Measurements from ENCODE around the gene MYO3B.
A peak's percentile ranks its signal among the peaks of the same experiment; 100 is the strongest.
"Not testable (repeated sequence)": the region's sequence is repeated elsewhere in the genome, so short reads cannot be mapped to it uniquely, and the experiment has no call there.

Gene MYO3B

GRCh38 chr2:170386554-170386953 is 208.6 kb downstream of the MYO3B start:
- no peak for DNase-seq

DNA sequence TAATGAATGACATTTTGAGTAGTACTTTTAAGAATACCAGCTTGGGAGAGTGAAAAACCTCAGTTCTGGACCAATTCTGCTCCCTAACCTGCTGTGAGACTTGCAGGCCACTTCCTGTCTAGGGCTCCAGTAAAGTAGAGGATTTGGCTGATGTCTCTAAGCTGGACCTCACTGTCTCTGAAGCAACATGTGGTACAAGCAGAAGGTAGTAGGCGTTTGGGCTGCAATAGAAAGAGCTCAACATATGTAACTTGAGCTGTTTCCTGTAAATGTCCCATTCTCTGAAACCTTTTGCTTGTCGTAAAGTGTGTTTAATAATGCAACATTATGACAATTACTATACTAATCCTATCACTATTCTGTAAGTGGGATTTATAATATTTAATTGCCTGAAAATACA is 213.1 kb downstream of the MYO3B start:
- DNase-seq = no peak

GRCh38 chr2:170391697-170392096 is 213.8 kb downstream of the MYO3B start:
- no peak for DNase-seq

DNA sequence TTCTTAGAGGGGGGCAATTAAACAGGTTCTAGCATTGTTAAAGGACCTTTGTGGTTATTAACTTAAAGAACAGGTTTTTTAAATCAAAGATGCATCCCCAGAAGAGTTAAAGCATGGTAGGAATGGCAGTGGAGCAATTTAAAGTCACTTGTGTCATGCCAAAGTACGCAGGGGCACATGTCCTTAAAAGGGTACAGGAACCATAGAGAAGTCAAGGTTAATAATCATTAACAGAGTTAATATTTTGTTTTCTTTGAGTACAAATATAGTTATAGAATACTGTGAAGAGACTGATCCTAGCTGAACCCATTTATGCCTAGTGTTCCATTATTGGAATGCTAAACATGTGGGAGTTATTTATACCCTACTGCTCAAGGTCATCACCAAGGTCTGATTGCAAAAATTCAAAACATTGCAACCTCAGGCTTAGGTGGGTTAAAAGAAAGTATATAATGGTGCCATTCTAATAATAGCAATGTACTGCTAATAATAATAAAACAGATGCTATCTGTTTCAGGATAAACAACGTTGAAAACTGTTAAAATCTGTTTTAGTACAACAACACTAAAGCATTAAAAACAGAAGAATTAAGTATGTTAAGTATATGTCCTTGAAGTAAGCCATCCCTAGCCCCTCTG is 216.0 kb downstream of the MYO3B start:
- DNase-seq = no peak

- DNase-seq = no peak
Measured at GRCh38 chr2:170394641-170395387, 216.9 kb downstream of the MYO3B start.

DNA sequence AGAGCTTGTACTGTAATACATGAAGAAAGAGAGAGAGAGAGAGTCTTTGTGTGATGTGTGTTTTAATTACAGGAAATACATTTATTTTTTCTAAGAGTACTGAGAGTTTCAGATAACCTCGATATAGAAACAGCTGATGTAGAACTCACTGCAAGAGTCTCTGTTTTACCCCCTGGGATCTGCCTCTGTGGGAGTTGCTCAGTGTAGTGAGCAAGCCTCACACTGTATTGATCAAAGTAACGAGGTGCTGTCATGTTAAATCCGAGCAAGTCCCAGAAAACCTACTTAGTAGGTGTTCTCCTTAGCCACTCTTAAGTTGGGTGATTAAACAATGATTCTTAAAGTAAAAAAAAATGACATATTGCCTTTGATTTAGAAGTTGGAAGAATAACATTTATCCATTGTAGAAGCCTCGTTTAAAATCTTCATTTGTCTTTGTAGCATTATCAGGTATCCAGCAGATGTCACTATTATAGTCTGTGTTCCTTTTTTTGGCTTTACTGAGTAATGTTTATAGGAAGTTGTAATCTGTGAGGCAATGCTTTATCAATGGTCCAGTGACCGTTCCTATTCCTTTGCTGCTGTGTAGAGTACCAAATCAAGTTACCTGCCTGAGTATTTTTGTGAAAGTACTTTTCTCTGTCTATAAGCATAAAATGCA is 219.0 kb downstream of the MYO3B start:
- DNase-seq = no peak

DNA sequence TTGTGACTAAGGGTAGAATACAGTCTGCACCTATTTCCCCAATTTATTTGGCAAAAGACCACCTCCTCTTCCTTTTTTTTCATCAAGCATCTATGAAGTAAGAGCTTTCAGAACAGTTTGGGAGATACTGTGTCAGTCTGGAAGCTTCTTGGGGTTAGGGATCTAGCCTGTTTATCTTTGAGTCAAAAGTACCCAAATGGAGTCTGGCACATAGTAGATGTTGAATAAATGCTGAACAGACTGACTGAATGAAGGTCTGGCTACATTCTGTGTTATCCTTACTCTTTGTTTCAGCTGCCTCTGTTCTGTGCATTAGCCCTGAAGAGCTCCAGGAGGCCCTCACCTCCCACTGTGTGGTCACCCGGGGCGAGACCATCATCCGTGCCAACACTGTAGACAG is 223.2 kb downstream of the MYO3B start:
- no peak for DNase-seq

DNA sequence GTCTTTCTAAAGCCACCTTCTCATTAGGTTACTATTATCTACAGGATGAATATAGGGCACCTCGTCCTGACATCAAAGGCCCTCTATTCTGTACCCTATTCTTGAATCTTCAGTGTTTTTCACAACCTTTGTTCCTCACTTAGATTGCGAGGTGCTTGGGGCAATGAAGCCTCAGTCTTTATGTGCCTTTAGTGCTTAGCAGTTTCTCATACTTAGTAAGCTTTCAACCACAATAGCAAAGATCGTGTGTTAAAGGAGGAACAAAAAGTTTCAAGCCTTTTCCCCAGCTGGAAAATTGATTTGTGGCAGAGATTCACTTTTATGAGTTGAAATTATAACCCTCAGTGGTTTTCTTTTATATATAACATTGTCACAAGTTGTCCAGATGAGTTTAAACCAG is 226.9 kb downstream of the MYO3B start:
- no peak for DNase-seq

DNA sequence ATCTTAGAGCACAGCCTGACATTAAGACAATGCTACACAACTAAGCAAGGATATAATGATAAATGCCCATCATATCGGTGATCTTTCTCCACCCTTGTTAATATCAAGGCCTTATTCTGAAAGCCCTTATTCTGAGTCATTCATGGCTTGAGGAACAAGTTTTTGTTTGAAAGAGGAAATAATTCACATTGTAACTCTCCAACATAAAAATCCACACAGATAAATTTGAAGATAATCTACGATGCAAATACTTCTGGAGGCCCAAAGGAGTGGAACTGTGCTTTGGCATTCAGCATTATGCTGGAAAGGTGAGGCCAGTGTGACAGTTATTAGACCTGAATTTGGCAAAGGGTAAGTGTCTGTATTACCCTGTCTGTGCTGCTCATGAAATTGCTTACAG is 227.4 kb downstream of the MYO3B start:
- no peak for DNase-seq

DNA sequence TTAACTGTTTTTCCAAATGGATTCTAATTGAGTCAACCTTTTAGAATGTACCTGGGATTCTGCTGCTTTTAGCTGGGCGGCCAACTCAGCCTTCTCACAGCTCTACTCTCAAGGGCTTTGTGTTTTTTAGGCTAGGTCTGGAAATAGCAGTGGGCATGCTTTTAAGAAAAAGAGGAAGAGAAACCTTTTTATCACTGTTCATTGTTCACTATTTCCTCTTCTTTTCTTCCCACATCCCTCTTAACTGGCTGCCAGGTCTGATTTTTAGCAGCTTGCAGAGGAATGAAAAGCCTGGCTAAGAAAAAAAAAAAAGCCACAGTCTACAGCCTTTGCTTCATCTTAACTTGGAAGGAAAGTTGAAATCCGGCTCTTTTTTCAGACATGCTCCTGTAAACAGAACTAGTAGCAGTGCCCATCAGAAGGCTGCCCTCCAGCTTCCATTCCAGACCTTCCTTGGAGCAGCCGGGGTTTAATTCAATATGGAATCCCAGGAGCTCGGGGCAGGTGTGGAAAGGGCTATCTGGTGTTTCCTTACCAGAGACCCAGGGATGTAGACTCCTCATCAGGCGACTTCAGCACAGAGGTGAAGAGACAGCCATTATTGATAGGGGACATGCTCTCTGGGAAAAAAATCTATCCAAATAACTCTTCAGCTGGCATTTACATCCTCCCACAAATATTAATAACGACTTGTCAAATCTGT is 230.7 kb downstream of the MYO3B start:
- peak; percentile 16 to 18 for DNase-seq

DNA sequence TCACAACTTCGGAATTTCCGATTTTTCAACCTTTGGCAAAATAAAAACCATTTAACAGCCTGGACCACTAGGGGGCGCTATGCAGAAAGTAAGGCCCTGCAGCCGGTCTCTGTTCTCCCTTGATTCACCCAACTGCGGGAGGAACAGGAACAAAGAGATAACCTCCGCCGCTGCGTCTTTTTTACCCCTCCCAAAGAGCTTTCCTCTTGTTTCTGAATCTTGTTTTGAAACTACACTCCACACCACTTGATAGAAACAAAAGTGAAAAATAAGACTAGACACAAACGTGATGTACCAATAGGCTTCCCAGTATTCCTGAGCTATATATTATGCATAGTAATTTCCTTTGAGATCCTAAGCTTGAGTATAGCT is 231.2 kb downstream of the MYO3B start:
- peak; percentile 72 to 80 for DNase-seq

DNA sequence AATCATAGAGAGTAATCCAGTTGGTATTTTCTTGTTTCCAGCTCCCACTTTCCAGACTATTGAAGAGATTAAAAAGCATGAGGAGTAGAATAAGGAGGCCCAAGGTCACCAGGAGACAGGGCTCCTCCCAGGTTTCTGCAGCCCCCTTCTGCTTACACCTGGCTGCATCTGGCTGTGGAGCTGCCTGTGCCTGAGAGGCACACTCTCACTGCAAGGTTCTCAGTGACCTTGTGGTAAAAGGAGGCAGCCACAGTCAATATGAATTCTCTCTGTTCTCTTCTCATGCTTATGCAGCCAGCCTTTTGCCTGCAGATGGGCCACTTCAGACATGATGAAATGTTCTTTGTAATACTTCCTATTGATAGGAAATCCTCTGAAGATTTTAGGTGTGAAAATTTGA is 233.7 kb downstream of the MYO3B start:
- DNase-seq = no peak

- no peak for DNase-seq
Measured at GRCh38 chr2:170420961-170421687, 243.2 kb downstream of the MYO3B start.

GRCh38 chr2:170423919-170424318 is 246.0 kb downstream of the MYO3B start:
- no peak for DNase-seq

- DNase-seq = no peak
Measured at GRCh38 chr2:170425281-170425751, 247.4 kb downstream of the MYO3B start.

- no peak for DNase-seq
Measured at GRCh38 chr2:170428868-170429267, 250.9 kb downstream of the MYO3B start.

- DNase-seq = no peak
Measured at GRCh38 chr2:170432823-170433222, 254.9 kb downstream of the MYO3B start.

DNA sequence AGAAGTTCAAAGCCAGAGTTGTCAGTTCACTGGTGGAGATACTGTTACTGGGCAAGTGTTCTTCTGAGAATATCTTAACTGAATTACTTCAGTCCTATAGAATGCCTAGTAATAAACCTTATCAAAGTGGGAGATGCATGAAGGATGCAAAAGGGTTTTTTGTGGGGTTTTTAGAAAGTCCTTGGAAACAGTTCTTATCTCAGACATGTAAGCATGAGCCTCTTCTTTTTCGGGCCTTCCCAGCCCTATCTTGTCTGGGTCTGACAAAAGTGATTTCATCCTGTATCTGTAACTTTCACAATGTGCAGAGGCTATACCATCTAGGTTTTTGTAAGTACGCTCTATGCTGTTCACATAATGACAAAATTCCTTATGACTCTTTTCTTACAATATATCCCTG is 255.5 kb downstream of the MYO3B start:
- DNase-seq = no peak

GRCh38 chr2:170434396-170434795 is 256.4 kb downstream of the MYO3B start:
- DNase-seq = not testable (repeated sequence)

DNA sequence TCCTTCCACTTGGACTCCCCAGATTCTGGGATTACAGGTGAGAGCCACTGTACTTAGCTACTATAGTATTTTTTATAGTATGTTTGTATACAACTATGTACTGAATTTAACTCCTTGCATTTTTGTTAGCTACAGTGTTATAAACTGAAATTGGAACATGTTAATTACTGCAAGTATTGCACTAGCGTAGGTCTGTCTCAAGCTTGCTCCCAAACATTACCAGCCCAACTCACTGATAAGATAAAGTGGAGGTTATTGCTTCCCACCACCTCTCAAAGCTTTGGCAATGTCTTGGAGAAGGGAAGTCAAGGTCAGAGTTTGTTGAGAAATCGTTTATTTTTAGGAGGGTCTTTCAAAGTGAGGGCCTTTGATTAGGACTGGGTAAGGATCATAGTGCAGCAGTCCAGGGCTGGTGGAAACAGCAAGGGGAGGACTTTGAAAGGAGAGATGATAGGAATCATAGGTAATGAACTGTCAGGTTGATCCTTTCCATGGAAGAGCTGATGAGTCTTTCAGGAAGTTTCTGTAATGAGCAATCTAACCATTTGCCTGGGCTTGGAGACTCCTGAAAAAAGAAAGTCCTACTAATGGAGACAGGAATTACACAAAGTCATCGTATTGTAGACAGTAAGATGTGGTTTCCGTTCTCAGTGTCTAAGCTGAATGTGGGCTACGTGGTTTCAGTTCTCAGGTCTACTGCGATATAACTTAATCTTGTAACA is 257.1 kb downstream of the MYO3B start:
- no peak for DNase-seq

GRCh38 chr2:170436077-170436943 is 258.4 kb downstream of the MYO3B start:
- no peak for DNase-seq

Measured in activated T-cell treated with anti-CD3 and anti-CD28 coated beads, Interleukin-2, amount 50 U/mL, for 48 hours (primary cell).